HT-29 (cell line): Measurements from ENCODE around the gene LPCAT2. TPM values are rescaled to one million over a fixed set of nuclear protein-coding genes. Genes with fewer than 3 reads are reported as not detected.

Source experiments
- DNase-seq: peaks from one replicate; pipeline ENCODE4 v3.0.0-alpha.2; 2015; ENCODE audit warnings: low spot score
- total RNA-seq: library from RNA; depleted of rRNA; stranded (reverse); fragments of >200 nt; shearing (Covaris generic); gene quantifications from 2 replicates; pipeline ENCODE4 v1.2.3, GENCODE V29; 2014

Gene LPCAT2
- total RNA-seq, 1 experiment from 2014 or later, result 18.0 TPM

DNA sequence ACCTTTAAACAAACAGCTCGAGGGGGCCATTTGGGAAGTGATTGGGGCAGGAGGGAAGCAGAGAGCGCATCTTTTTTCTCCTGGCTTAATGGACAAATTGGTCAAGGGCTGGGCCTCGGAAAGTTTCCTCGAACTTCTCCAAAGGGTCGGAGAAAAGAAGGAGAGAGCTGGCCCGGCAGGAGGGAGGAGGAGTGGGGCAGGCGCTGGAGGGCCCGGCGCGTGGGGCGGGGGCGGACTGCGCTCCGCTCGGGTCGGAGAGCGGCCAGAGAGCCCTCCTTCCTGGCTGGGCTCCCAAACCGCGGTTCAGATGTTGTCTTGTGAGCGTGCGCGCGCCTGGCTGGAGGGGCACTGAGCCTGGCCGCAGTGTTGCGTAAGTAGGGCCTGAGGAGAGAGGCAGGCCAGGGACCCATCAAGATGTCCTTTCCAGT lies 28.6 kb upstream of the LPCAT2 start:
- DNase-seq, result no peak

DNA sequence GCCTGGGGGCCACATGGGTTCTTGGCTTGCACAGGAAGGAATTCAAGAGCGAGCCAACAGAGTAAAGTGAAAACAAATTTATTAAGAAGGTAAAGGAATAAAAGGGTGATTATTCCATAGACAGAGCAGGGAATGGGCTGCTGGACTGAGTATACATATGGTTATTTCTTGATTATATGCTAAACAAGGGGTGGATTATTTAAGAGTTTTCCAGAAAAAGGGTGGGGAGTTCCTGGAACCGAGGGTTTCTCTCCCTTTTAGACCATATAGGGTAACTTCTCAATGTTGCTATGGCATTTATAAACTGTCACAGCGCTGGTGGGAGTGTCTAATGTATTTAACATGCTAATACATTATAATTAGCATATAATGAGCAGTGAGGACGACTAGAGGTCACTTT lies 27.8 kb upstream of the LPCAT2 start:
- no peak for DNase-seq

DNA sequence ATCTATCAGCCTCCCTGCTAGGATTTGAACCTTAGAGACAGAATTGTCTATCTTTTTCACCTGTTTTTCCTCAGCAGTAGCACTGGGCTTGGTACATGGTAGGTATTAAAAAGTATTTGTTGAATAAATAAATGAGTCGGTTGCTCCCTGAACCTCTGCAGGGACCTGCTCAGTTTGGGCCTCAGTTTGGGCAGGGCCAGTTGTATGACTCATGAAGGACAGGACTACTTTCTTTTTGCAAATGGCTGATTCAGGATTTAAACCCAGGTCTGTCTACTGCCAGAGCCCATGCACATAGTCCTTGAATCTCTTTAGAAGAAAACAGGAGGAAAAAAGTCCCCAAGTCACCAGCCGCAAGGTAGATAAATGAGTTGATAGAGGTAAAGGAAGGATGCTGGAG lies 26.8 kb upstream of the LPCAT2 start:
- no peak for DNase-seq

DNA sequence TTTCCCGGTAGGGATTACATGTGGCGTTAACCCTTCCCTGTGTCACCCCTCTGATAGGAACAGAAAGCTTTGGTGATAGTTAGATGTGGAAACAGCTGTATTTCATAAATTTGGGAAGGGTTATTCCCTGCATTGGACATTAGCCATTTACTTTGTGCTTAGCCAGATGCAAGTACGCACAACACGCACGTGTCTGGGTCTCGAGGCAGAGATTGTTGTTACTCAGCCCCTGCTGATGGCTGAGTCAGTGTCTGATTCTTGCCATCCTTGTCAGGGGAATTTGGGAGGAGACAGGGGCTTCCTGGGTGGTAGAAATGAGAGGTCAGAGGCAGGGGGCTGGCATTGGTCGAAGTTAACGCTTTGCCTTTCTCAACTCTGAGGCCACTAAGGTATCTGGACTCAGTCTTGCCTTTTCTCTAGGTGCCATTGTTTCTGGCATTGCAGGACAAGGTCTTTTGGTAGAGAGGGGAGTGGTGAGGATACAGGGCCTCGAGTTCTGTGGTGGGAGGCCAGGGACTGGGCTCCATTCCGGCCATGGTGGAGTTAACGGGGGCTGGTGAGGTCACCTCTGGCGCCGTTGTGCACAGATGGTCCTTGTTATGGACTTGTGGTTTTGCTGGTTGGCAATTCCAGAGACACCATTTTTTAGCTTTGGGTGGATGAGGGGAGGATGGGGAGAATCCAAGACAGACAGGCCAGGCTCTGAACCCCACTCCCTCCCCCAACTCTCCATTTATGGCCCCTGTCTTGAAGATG lies 21.6 kb upstream of the LPCAT2 start:
- no peak for DNase-seq

DNA sequence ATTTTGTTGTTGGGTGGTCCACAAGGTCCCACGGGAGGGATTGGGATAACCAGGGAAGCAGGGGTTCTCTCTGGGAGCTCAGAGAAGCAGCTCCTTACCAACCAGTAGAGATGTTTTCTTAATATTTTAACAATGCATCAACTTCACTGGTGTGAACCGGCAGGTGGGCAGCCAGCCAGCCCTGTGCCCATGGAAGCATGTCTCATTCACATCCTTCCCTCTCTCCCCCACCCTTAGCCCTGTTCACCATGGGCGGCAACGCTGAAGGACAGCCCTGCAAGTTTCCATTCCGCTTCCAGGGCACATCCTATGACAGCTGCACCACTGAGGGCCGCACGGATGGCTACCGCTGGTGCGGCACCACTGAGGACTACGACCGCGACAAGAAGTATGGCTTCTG lies 20.6 kb upstream of the LPCAT2 start:
- DNase-seq, result no peak

DNA sequence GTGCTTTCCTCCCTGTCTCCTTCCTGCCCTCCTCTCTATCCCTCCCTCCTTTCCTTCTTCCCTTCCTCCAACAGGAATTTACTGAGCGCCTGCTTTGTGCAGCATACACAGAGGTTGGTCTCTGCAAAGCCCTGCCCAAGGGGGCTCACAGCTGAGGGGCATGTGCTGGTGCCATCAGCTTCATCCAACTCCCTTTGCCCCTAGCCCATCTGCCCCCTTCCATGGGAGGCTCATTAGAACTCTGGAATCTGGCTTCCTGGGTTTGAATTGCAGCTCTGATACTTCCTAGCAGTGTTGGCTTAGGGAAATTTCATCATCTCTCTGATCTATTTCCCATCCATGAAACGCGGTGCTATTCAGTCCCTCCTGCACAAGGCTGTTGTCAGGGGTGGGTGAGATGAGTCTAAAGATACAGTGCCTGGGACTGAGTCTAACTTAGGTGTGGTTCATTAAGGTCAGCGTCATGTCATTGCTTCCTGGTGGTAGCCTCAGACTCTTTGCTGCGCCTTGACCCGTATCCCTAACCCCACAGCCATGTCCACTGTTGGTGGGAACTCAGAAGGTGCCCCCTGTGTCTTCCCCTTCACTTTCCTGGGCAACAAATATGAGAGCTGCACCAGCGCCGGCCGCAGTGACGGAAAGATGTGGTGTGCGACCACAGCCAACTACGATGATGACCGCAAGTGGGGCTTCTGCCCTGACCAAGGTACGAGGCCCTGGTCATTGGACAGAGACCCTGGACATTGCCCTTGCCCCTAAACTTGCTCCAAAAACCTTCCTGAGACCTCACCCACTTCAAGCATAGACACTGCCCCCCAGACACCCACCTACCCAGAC lies 19.5 kb upstream of the LPCAT2 start:
- no peak for DNase-seq

DNA sequence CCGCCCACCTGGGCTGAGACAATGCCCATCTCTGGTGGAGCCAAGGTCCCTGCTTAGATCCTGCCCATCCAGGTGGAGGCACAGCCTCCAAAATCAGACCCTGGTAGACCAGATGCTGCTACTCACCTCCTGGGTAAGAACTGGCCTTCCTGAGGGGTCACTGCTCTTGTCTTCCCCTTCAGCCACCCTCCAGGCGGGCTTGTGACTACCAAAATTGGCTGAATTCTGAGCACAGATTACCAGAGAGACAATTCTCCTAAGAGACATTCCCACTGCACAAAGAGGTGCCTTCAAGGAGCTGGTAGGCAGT lies 19.0 kb upstream of the LPCAT2 start:
- DNase-seq, result no peak

DNA sequence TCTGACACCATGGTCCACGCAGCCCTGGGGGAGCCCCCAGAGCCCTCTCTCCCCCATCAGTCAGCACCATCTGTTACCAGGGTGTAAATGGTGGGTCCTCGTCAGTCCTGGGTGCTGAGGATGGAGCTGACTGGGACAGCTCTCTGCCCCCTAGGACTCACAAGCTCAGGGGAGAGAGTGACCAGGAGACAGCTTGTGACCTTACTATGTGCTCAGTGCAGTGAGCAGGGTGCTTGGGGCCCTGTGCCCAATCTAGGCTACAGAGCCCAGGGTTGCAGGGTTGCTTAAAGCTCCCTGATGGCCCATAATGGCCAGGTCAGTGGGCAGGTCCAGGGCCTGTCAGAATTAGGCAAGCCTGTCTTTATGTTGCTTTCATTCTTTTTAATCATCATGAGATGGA lies 18.6 kb upstream of the LPCAT2 start:
- no peak for DNase-seq

DNA sequence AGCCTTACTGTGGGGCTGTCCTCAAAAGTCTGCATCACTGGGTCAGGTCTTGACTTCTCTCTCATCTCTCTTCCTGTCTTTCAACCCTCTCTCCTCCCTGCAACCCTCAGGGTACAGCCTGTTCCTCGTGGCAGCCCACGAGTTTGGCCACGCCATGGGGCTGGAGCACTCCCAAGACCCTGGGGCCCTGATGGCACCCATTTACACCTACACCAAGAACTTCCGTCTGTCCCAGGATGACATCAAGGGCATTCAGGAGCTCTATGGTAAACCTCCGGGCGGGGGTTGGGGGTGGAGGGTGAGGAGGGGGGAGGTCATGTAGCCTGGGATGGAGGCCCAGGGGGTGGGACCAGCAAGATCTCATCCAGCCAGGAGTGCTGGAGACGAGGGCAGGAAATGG lies 17.2 kb upstream of the LPCAT2 start:
- DNase-seq, result no peak

DNA sequence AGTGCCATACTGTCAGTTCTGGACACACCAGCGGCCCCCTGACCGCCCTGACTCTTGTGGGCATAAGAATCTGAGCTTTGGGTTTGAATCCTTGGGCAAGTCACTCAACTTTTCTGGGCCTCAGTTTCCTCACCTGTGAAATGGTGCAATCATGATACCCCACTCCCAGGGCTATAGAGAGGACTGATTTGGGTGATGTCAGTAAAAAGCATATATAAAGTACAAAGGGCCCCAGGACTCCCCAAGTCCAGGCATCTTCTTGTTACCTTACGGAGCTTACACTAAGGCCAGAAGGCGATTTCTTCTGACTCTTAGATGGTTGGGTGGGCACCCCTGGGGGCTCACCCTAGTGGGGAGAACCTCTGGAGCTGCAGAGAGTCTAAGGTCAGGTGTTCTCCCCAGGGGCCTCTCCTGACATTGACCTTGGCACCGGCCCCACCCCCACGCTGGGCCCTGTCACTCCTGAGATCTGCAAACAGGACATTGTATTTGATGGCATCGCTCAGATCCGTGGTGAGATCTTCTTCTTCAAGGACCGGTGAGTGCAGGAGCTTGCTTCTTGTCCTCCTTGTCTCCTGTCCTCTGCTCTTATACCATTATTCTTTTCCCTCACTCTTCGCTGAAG lies 16.0 kb upstream of the LPCAT2 start:
- no peak for DNase-seq

DNA sequence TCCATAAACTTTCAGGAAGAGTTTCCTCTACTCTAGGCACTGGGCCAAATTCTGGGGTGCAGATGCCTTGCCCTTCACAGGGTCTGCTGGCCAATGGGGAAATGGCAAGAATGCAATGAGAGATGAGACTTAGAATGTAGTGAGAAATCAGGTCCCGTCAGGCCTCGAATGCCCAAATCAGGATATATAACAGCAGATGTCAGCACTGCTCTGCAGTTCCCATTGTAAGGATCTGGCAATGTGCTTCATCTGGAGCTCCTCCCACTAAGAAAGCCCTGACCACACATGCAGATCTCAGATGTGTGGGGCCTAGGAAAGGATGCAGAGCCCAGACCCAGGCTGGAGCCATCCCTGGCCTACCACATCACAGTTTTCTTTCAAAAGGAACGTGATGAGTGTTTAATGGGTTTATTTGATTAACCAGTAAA lies 13.9 kb upstream of the LPCAT2 start:
- peak; percentile 76 for DNase-seq

DNA sequence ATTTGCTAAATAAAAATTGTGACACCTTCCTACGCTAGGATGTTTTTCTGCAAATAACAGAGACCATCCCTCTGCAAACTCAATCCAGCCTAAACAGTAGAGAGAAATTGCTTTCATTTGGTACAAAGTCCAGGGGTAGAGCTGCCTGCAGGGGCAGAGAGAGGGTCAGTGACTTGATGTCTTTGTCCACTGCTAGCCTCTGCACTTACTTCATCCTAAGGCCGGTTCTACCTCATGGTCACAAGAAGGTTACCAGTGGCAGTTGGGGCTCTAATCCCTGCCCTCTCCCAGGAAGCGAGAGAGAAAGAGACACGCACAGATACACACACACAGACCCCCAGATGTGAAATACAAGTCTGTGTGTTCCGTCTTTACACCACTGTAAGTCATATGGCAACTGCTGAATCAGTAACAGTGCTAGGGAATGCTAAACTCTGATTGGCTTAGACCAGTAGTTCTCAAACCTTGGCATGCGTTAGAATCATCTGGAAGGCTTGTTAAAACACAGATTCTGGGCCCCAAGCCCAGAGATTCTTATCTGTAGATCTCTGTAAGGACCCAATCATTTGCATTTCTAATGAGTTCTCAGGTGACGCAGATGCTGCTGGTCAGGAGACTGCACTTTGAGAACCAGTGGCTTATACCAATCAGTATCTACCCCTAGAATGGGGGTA lies 13.1 kb upstream of the LPCAT2 start:
- no peak for DNase-seq

DNA sequence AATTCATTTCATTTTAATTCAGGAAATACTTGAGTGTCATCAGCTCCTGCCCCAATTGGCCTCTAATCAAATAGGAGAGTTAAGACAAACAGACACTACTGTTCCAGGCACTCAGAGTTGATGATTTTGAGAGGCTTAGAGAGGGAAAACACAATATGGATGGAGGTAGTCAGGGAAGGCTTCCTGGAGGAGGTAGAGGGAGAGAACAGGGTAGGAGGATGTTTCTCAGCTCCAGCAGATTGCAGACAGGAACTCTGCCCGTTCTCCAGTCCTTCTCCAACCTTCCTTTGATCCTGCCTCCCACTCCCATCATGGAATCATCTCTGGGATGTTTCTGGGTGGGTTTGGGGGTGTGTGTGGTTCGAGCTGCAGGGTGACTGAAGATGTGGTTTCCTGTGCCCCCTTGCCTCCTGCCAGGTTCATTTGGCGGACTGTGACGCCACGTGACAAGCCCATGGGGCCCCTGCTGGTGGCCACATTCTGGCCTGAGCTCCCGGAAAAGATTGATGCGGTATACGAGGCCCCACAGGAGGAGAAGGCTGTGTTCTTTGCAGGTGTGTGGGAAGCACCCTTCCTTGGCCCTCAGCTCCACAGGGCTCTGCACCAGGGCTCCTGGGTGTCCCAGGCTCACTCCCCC lies 12.2 kb upstream of the LPCAT2 start:
- DNase-seq, result no peak

DNA sequence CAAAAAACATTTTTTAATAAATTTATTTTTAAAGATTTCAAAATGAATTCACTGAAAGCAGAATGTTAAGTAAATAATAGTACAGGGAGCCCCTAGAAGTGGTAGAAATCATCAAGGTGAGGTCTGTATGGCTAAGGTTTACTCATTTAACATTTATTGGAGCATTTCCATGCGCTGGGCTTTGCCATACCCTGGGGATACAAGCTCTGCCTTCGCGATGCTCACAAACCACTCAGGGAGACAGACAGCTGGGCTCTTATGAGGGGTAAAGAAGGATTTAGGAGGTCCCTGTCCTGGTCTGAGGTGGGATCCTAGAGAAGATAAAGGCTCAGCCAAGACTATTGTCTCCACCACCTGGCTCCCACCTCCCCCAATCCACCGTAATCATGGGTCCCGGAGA lies 11.3 kb upstream of the LPCAT2 start:
- DNase-seq, result no peak

DNA sequence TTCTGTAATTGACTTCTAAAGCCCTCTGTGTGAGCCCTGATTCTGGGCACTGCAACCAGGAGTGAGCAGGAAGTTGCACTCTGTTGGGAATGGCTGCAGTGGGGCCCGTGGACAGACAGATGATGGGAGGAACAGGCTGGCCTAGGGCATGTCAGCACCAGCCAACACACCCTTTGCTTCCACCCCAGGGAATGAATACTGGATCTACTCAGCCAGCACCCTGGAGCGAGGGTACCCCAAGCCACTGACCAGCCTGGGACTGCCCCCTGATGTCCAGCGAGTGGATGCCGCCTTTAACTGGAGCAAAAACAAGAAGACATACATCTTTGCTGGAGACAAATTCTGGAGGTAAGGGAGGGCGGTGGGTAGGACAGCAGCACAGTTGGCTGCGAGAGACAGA lies 10.8 kb upstream of the LPCAT2 start:
- no peak for DNase-seq

DNA sequence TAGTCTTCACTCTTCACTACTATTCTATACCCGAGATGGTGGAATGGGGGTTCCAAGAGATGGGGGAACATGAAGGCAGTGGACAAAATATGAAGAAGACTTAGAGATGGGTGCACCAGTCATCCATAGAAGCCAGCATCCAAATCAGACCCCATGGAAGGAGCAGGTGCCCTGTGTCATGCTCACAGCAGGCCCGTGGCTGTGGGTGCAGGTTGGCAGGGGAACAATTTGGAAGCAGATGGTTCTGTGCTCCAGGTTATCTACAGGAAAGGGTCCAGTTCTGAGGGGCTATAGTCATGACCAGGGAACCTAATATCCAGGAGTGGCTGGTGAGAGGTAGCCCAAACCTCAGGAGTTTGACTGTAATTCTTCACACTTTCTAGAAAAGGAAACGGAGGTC lies 9.6 kb upstream of the LPCAT2 start:
- DNase-seq, result no peak

DNA sequence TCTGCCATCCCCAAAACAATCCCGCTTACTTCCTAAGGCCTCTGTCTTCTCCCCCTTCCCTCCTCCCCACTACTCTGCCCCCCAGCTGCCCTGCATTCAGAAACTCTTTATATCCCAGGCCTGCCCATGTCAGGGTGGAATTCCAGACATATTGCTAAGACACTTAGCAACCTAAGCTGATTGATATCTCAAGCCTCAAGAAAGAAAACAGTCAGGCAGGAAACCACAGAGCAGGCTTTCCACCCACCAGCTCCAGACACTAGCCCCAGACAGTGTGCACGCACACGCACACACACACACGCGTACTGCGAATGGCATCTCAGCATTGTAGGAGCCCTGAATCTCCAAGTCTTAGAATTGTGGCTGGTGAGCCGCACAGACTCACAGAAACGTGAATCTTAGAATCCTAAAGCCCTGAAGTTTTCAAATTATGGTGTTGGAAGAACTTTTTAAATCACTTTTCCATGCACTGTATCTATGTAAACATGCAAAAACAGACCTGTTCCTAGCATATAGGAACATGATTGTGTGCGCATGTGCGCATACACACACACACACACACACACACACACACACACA lies 8.8 kb upstream of the LPCAT2 start:
- peak; percentile 83 for DNase-seq

DNA sequence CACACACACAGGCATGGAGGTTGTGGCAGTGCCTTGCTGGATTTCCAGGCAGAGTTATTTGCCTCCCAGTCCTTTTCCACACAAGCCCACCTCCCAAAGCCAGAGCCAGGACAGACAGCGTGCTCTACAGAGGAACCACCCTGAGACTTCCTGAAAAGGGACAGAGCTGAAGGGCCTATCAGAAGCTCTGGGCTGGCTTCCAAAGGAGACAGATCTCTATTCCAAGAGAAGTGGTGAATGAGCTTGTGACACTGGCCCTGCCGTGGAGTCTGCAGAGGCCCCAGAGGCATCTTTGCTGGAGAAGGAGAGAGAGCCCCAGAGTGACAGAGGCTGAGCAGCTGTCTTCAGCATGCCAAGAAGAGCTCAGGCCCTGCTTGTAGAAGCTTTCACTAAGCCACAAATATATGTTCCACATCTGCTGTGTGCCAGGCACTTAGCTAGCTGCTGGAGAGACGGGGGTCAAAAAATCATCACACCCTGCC lies 8.3 kb upstream of the LPCAT2 start:
- peak; percentile 74 for DNase-seq

DNA sequence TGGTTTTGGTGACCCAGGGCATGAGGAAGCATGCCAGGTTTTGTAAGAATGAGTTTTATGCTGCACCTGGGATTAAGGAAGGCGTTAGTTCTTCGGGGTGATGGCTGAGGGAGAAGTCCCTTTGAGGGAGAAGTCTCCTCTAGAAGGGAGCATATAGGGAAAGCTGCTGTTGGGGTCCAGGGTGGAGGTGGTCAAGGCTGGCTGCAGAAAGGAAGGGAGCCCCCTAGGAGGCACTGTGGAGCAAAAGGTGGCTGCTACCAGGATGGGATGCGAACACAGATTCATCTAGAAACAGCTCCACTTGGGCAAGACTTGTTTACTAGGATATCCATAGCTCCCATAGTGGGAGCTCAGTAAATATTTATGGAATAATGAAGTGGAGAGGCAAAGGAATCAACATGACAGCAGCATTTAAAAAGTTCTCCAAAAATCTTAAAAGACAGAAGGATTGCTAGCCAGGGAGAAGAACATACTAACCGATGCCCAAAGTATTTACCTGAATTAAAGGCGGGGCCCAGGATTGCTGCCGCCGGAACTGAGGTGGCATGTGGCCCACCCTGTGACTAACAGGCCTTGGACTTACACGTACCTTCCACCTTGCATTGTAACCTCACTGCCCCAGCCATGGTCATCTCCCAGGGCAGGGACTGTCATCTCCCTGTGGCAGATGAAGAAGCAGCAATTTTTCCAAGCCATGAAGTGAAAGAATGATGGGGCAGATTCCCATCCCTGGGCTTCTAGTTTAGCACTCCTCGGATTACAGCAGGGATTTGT lies 7.1 kb upstream of the LPCAT2 start:
- peak; percentile 84 for DNase-seq

DNA sequence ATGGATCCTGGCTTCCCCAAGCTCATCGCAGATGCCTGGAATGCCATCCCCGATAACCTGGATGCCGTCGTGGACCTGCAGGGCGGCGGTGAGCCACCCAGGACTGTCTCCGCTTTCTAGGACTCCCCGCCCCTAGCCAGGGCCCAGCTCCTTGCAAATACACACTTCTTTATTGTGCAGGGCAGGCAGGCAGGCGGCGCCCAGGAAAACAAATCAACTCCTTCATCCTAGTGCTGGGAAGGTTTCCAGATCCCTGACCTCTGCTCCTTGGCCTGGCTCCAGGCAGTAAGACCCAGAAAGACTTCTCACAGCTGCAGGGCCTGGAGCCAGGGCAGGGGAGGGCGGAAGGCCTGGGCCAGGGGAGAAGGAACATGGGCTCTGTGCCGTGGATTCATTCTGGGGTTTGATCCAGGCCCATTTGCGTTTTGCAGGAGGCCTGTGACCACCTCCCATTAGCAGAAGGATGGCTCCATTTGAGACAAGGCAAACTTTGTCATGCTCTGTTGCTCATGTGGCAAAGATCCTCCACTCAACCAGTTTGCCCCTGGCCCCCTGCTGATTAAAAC lies 6.0 kb upstream of the LPCAT2 start:
- peak; percentile 95 for DNase-seq
